A673 (cell line): ENCODE results near the gene HSDL1. TPM values are rescaled to one million over a fixed set of nuclear protein-coding genes. Genes with fewer than 3 reads are reported as not detected.

Source experiments
- BruUV-seq: library from RNA; stranded (reverse); fragments of 400-500 nt; replicated peaks from 2 replicates; lab custom pipeline; 2021; lab: Mats Ljungman, UMichigan
- CTCF ChIA-PET: fragments of 300-600 bp; sonication (Branson Sonifier 250); formaldehyde crosslinking; loops from one replicate; lab custom pipeline; 2022; ENCODE audit warnings: antibody characterized with exemption; lab: Charles Lee
- POLR2A ChIA-PET: fragments of 300-600 bp; sonication (Branson Sonifier 250); formaldehyde crosslinking; loops from one replicate; lab custom pipeline; 2022; ENCODE audit warnings: antibody characterized with exemption; ENCODE audit not compliant: low non-redundant PET; lab: Charles Lee
- DNase-seq: peaks from one replicate; pipeline ENCODE4 v3.0.0-alpha.2; 2015; ENCODE audit warnings: low spot score
- H3K27ac ChIP-seq: fragments of 200-600 bp; sonication (generic); 2 replicates; pipeline ENCODE4 v1.5.1; 2016; ENCODE audit warnings: mixed run types, low read depth, mild to moderate bottlenecking, mixed read lengths, antibody characterized with exemption, low read length; ENCODE audit not compliant: poor library complexity, severe bottlenecking
- H3K27me3 ChIP-seq: fragments of 200-600 bp; sonication (generic); replicated peaks from 2 replicates; pipeline ENCODE4 v1.6.1; 2017; ENCODE audit warnings: mixed run types, low read depth, mild to moderate bottlenecking, mixed read lengths, antibody characterized with exemption, low read length; ENCODE audit not compliant: insufficient read depth, poor library complexity
- H3K36me3 ChIP-seq: fragments of 200-600 bp; sonication (generic); 2 replicates; pipeline ENCODE4 v1.6.1; 2016; ENCODE audit warnings: mixed run types, mild to moderate bottlenecking, mixed read lengths, antibody characterized with exemption, low read length; ENCODE audit not compliant: insufficient read depth, poor library complexity, severe bottlenecking
- H3K4me1 ChIP-seq: fragments of 200-600 bp; sonication (generic); 2 replicates; pipeline ENCODE4 v1.6.1; 2017; ENCODE audit warnings: mixed run types, mild to moderate bottlenecking, mixed read lengths, antibody characterized with exemption, low read length; ENCODE audit not compliant: insufficient read depth, poor library complexity, severe bottlenecking
- H3K4me3 ChIP-seq: fragments of 200-600 bp; sonication (generic); 2 replicates; pipeline ENCODE4 v1.5.1; 2016; ENCODE audit warnings: low read depth, mixed run types, mild to moderate bottlenecking, mixed read lengths, low read length; ENCODE audit not compliant: poor library complexity, severe bottlenecking
- H3K9me3 ChIP-seq: fragments of 200-600 bp; sonication (generic); 2 replicates; pipeline ENCODE4 v1.6.1; 2016; ENCODE audit warnings: mixed run types, low read depth, mild to moderate bottlenecking, mixed read lengths, antibody characterized with exemption, low read length; ENCODE audit not compliant: poor library complexity, severe bottlenecking
- EZH2 ChIP-seq: fragments of 200-600 bp; sonication (generic); IDR thresholded peaks from 2 replicates; pipeline ENCODE4 v1.6.1; 2017; ENCODE audit warnings: borderline replicate concordance, low read depth, mild to moderate bottlenecking, mixed read lengths, antibody characterized with exemption, low read length; ENCODE audit not compliant: poor library complexity, severe bottlenecking
- intact Hi-C: fragments of 100-400 bp; cut with micrococcal nuclease; formaldehyde crosslinking; loops from one replicate; pipeline ENCODE4 v1.10.0; 2022; ENCODE audit not compliant: unreplicated experiment
- total RNA-seq: library from RNA; stranded (reverse); gene quantifications from 2 replicates; pipeline ENCODE4 v1.2.3, GENCODE V29; 2021
- TF ChIP-seq, protein P1 (sequence below): fragments of 300-800, 200-600 bp; sonication (generic); conservative IDR thresholded peaks from 2 replicates; pipeline ENCODE4 v1.5.1; 2017; ENCODE audit warnings: low read depth, mild to moderate bottlenecking, antibody characterized with exemption, low read length, moderate library complexity, mixed read lengths

The HSDL1 gene
- total RNA-seq, 1 experiment from 2014 or later, result 45.6 TPM

DNA sequence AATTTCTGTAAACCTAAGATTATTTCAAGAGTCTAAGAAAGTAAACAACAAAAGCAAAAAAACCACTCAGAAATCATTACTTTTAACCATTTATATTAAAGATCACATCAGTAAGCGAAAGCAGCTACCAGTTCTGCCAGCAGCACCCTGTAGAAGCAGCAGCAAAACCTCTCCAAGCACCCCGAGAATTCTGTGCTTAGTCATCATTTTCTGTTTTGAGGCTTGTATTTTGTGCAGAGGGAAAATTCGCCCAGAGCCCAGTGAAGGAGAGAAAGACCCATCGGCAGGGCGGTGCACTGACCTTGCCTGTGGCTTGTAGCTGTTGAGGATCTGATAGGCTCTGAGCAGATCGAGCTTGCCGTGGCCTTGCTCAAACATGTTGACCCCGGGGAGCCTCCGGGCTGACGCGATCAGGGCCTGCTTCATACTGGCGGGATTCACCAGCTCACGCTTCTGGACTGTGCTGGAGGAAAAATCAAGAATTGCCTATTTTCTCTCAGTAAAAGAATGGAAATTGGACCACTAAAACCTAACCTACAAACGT lies 63.5 kb downstream of the HSDL1 start:
- Histone ChIP-seq H3K27me3 (no peaks in the 10 kb centered on the region), H3K36me3 (peaks cover 16% of the 10 kb centered on the region), H3K4me3 (no peak overlapping the region), H3K9me3 (no peaks in the 10 kb centered on the region), H3K4me1 (no peaks in the 10 kb centered on the region), H3K27ac (no peak overlapping the region)
- intact Hi-C loops, result no loop called here
- BruUV-seq, result no TSS peak
- TF ChIP-seq, protein P1, sequence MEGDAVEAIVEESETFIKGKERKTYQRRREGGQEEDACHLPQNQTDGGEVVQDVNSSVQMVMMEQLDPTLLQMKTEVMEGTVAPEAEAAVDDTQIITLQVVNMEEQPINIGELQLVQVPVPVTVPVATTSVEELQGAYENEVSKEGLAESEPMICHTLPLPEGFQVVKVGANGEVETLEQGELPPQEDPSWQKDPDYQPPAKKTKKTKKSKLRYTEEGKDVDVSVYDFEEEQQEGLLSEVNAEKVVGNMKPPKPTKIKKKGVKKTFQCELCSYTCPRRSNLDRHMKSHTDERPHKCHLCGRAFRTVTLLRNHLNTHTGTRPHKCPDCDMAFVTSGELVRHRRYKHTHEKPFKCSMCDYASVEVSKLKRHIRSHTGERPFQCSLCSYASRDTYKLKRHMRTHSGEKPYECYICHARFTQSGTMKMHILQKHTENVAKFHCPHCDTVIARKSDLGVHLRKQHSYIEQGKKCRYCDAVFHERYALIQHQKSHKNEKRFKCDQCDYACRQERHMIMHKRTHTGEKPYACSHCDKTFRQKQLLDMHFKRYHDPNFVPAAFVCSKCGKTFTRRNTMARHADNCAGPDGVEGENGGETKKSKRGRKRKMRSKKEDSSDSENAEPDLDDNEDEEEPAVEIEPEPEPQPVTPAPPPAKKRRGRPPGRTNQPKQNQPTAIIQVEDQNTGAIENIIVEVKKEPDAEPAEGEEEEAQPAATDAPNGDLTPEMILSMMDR, result no peak
- TF ChIP-seq EZH2, result no peak
- POLR2A ChIA-PET, result no interaction called here
- CTCF ChIA-PET, result no interaction called here
- DNase-seq, result no peak

DNA sequence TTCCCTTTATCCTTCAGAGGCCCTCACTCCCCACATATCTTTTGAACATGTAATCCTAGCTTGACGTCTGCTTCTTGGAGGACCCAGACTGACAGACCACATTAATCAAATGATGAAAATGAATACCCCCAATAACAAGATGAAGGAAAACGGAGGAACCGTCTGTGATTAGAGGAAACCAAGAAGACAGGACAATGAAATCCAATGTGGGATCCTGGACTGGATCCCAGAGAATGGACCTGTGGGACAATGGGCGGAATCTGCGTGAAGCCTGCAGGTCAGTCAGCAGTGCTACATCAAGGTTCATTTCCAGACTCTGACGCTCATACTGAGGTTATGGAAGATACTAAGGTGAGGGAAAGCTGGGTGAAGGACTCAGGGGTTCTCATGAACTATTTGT lies 64.2 kb downstream of the HSDL1 start:
- no peak for DNase-seq
- CTCF ChIA-PET, result no interaction called here
- POLR2A ChIA-PET, result no interaction called here
- no peak for TF ChIP-seq EZH2
- TF ChIP-seq, protein P1, result no peak
- BruUV-seq, result no TSS peak
- Histone ChIP-seq H3K4me3 (no peak overlapping the region), H3K27ac (no peak overlapping the region), H3K36me3 (peaks cover 15% of the 10 kb centered on the region), H3K27me3 (no peaks in the 10 kb centered on the region), H3K4me1 (no peaks in the 10 kb centered on the region), H3K9me3 (no peaks in the 10 kb centered on the region)
- intact Hi-C loops, result no loop called here

DNA sequence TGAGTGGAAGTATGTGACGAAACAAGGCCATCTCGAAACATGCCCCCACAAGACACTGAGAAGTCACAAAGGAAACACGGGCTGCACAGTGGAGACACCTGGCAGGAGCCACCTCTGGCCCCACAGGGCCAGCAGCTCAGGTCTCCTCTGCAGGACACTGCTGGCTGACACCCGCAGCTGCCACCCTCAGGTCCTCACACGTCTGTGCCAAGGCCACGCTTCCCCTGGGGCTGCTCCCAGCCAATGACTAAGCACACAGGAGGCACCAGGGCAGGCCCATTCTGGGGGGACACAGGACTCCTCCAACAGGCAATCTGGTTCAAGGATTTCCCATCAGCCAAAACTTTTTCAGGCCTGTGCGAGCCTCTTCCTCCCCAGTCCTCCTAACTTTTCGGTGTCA lies 64.6 kb downstream of the HSDL1 start:
- CTCF ChIA-PET, result no interaction called here
- Histone ChIP-seq H3K36me3 (peaks cover 17% of the 10 kb centered on the region), H3K9me3 (no peaks in the 10 kb centered on the region), H3K27ac (no peak overlapping the region), H3K27me3 (no peaks in the 10 kb centered on the region), H3K4me1 (no peaks in the 10 kb centered on the region), H3K4me3 (no peak overlapping the region)
- BruUV-seq, result no TSS peak
- POLR2A ChIA-PET, result no interaction called here
- TF ChIP-seq, protein P1, result no peak
- TF ChIP-seq EZH2, result no peak
- intact Hi-C loops, result no loop called here
- no peak for DNase-seq
